Fibroblast of lung (primary cell): Measurements from ENCODE around the gene ARHGEF4. TPM values are rescaled to one million over a fixed set of nuclear protein-coding genes. Genes with fewer than 3 reads are reported as not detected.

Experiments used
- DNase-seq, 2 donors: peaks; one replicate each; pipeline versions ENCODE4 v3.0.0 to v3.0.0-alpha.2; 2010; ENCODE audit warnings: low read depth in 2 of 2
- H2AFZ ChIP-seq: 2 replicates; pipeline ENCODE4 v1.5.1; 2012; ENCODE audit warnings: low read length, control low read depth, inconsistent platforms
- H3K27ac ChIP-seq: 2 replicates; pipeline ENCODE4 v1.5.1; 2011; ENCODE audit warnings: low read length, control low read depth; ENCODE audit not compliant: insufficient read depth
- H3K27me3 ChIP-seq: 2 replicates; pipeline ENCODE4 v1.5.1; 2011; ENCODE audit warnings: mild to moderate bottlenecking, low read length; ENCODE audit not compliant: control insufficient read depth, insufficient read depth
- H3K36me3 ChIP-seq: 2 replicates; pipeline ENCODE4 v1.5.1; 2011; ENCODE audit warnings: low read length; ENCODE audit not compliant: control insufficient read depth, insufficient read depth
- H3K4me1 ChIP-seq: 2 replicates; pipeline ENCODE4 v1.5.1; 2011; ENCODE audit warnings: low read length; ENCODE audit not compliant: control insufficient read depth, insufficient read depth; ENCODE audit errors: extremely low read depth
- H3K4me2 ChIP-seq: 2 replicates; pipeline ENCODE4 v1.5.1; 2011; ENCODE audit warnings: low read length, control low read depth; ENCODE audit not compliant: insufficient read depth; ENCODE audit errors: extremely low read depth
- H3K4me3 ChIP-seq, 4 experiments: fragments of 200-600 bp in 1 of 4; sonication (generic) in 1 of 4; replicated peaks in 1 of 4; 2 replicates each; pipeline ENCODE4 v1.5.1; 2011 to 2016; ENCODE audit warnings: low read length in 4 of 4, low read depth in 3 of 4, mild to moderate bottlenecking in 3 of 4, control low read depth in 2 of 4, inconsistent platforms in 1 of 4, mixed read lengths in 1 of 4; ENCODE audit not compliant: insufficient read depth in 1 of 4; ENCODE audit errors: control extremely low read depth in 1 of 4
- H3K79me2 ChIP-seq: 2 replicates; pipeline ENCODE4 v1.5.1; 2012; ENCODE audit warnings: mild to moderate bottlenecking, low read length, inconsistent platforms; ENCODE audit not compliant: control insufficient read depth, insufficient read depth
- H3K9ac ChIP-seq: 2 replicates; pipeline ENCODE4 v1.5.1; 2011; ENCODE audit warnings: mild to moderate bottlenecking, low read length, control low read depth; ENCODE audit not compliant: insufficient read depth
- H3K9me3 ChIP-seq: 2 replicates; pipeline ENCODE4 v1.5.1; 2012; ENCODE audit warnings: low read depth, low read length; ENCODE audit not compliant: control insufficient read depth, insufficient read depth
- H4K20me1 ChIP-seq: 2 replicates; pipeline ENCODE4 v1.5.1; 2011; ENCODE audit warnings: low read length; ENCODE audit not compliant: control insufficient read depth, insufficient read depth; ENCODE audit errors: extremely low read depth
- CTCF ChIP-seq, 2 donors: IDR thresholded peaks in 1 of 2; conservative IDR thresholded peaks in 1 of 2; 1 replicate in 1 of 2; 2 replicates in 1 of 2; pipeline ENCODE4 v1.5.1; 2011 to 2012; ENCODE audit warnings: low read length in 2 of 2, control low read depth in 1 of 2, inconsistent platforms in 1 of 2, low read depth in 1 of 2, mild to moderate bottlenecking in 1 of 2
- EZH2 ChIP-seq: IDR thresholded peaks from 2 replicates; pipeline ENCODE4 v1.5.1; 2012; ENCODE audit warnings: low read length, control low read depth, mild to moderate bottlenecking; ENCODE audit errors: missing control alignments
- polyA plus RNA-seq, 2 donors: library from polyadenylated mRNA; depleted of rRNA in 1 of 2; stranded (reverse) in 1 of 2; unstranded in 1 of 2; fragments of >200 nt; gene quantifications; 2 replicates each; pipeline ENCODE4 v1.2.1, GENCODE V29; 2011 to 2012; ENCODE audit warnings: missing spikeins in 1 of 2
- total RNA-seq: library from RNA; depleted of rRNA; stranded (reverse); fragments of >200 nt; gene quantifications from 2 replicates; pipeline ENCODE4 v1.2.1, GENCODE V29; 2014

The ARHGEF4 gene
- total and polyA plus RNA-seq, 2 donors (not counting 1 experiment from before 2014, with no cell fraction given), result 0.05 to 0.83 TPM

GRCh38 chr2:130854301-130854700 lies 17.6 kb downstream of the ARHGEF4 start:
- H3K4me2 ChIP-seq, result no peak overlapping the region
- no peak for DNase-seq
- H4K20me1 ChIP-seq, result no peaks in the 10 kb centered on the region
- H3K27ac ChIP-seq, result no peak overlapping the region
- TF ChIP-seq CTCF (conservative IDR thresholded peaks at IDR 0.05 in 1 of 2, IDR thresholded peaks at IDR 0.05 in 1 of 2; ENCODE audit: low read depth in 1 of 2, low read length in 2 of 2) (no peak), EZH2 (no peak)
- no peaks in the 10 kb centered on the region for H3K79me2 ChIP-seq
- no peaks in the 10 kb centered on the region for H3K9me3 ChIP-seq
- no peak overlapping the region for H3K4me3 ChIP-seq
- H3K27me3 ChIP-seq, result no peaks in the 10 kb centered on the region
- no peak overlapping the region for H2AFZ ChIP-seq
- no peaks in the 10 kb centered on the region for H3K4me1 ChIP-seq
- no peak overlapping the region for H3K9ac ChIP-seq
- no peaks in the 10 kb centered on the region for H3K36me3 ChIP-seq

- H3K36me3 ChIP-seq, result no peaks in the 10 kb centered on the region
Observed at GRCh38 chr2:130864830-130865800, 28.4 kb downstream of the ARHGEF4 start.

More at GRCh38 chr2:130864830-130865800, 28.4 kb downstream of the ARHGEF4 start:
- H4K20me1 ChIP-seq, result no peaks in the 10 kb centered on the region
- no peaks in the 10 kb centered on the region for H3K9me3 ChIP-seq
- H3K27ac ChIP-seq, result no peak overlapping the region
- no peak overlapping the region for H2AFZ ChIP-seq
- no peak overlapping the region for H3K4me2 ChIP-seq
- DNase-seq, result peak; percentile 69 to 91
- H3K4me1 ChIP-seq, result no peaks in the 10 kb centered on the region
- H3K9ac ChIP-seq, result no peak overlapping the region
- no peak overlapping the region for H3K4me3 ChIP-seq
- H3K79me2 ChIP-seq, result no peaks in the 10 kb centered on the region
- no peak for TF ChIP-seq EZH2
- no peak for TF ChIP-seq CTCF (conservative IDR thresholded peaks at IDR 0.05 in 1 of 2, IDR thresholded peaks at IDR 0.05 in 1 of 2; ENCODE audit: low read depth in 1 of 2, low read length in 2 of 2)
- H3K27me3 ChIP-seq, result no peaks in the 10 kb centered on the region
